A673 (cell line): ENCODE results near the gene CLDN20. TPM values are rescaled to one million over a fixed set of nuclear protein-coding genes. Genes with fewer than 3 reads are reported as not detected.

Source experiments
- BruUV-seq: library from RNA; stranded (reverse); fragments of 400-500 nt; replicated peaks from 2 replicates; lab custom pipeline; 2021; lab: Mats Ljungman, UMichigan
- CTCF ChIA-PET: fragments of 300-600 bp; sonication (Branson Sonifier 250); formaldehyde crosslinking; loops from one replicate; lab custom pipeline; 2022; ENCODE audit warnings: antibody characterized with exemption; lab: Charles Lee
- POLR2A ChIA-PET: fragments of 300-600 bp; sonication (Branson Sonifier 250); formaldehyde crosslinking; loops from one replicate; lab custom pipeline; 2022; ENCODE audit warnings: antibody characterized with exemption; ENCODE audit not compliant: low non-redundant PET; lab: Charles Lee
- DNase-seq: peaks from one replicate; pipeline ENCODE4 v3.0.0-alpha.2; 2015; ENCODE audit warnings: low spot score
- H3K27ac ChIP-seq: fragments of 200-600 bp; sonication (generic); 2 replicates; pipeline ENCODE4 v1.5.1; 2016; ENCODE audit warnings: mixed run types, low read depth, mild to moderate bottlenecking, mixed read lengths, antibody characterized with exemption, low read length; ENCODE audit not compliant: poor library complexity, severe bottlenecking
- H3K27me3 ChIP-seq: fragments of 200-600 bp; sonication (generic); replicated peaks from 2 replicates; pipeline ENCODE4 v1.6.1; 2017; ENCODE audit warnings: mixed run types, low read depth, mild to moderate bottlenecking, mixed read lengths, antibody characterized with exemption, low read length; ENCODE audit not compliant: insufficient read depth, poor library complexity
- H3K36me3 ChIP-seq: fragments of 200-600 bp; sonication (generic); 2 replicates; pipeline ENCODE4 v1.6.1; 2016; ENCODE audit warnings: mixed run types, mild to moderate bottlenecking, mixed read lengths, antibody characterized with exemption, low read length; ENCODE audit not compliant: insufficient read depth, poor library complexity, severe bottlenecking
- H3K4me1 ChIP-seq: fragments of 200-600 bp; sonication (generic); 2 replicates; pipeline ENCODE4 v1.6.1; 2017; ENCODE audit warnings: mixed run types, mild to moderate bottlenecking, mixed read lengths, antibody characterized with exemption, low read length; ENCODE audit not compliant: insufficient read depth, poor library complexity, severe bottlenecking
- H3K4me3 ChIP-seq: fragments of 200-600 bp; sonication (generic); 2 replicates; pipeline ENCODE4 v1.5.1; 2016; ENCODE audit warnings: low read depth, mixed run types, mild to moderate bottlenecking, mixed read lengths, low read length; ENCODE audit not compliant: poor library complexity, severe bottlenecking
- H3K9me3 ChIP-seq: fragments of 200-600 bp; sonication (generic); 2 replicates; pipeline ENCODE4 v1.6.1; 2016; ENCODE audit warnings: mixed run types, low read depth, mild to moderate bottlenecking, mixed read lengths, antibody characterized with exemption, low read length; ENCODE audit not compliant: poor library complexity, severe bottlenecking
- EZH2 ChIP-seq: fragments of 200-600 bp; sonication (generic); IDR thresholded peaks from 2 replicates; pipeline ENCODE4 v1.6.1; 2017; ENCODE audit warnings: borderline replicate concordance, low read depth, mild to moderate bottlenecking, mixed read lengths, antibody characterized with exemption, low read length; ENCODE audit not compliant: poor library complexity, severe bottlenecking
- intact Hi-C: fragments of 100-400 bp; cut with micrococcal nuclease; formaldehyde crosslinking; loops from one replicate; pipeline ENCODE4 v1.10.0; 2022; ENCODE audit not compliant: unreplicated experiment
- total RNA-seq: library from RNA; stranded (reverse); gene quantifications from 2 replicates; pipeline ENCODE4 v1.2.3, GENCODE V29; 2021
- TF ChIP-seq, protein P1 (sequence below): fragments of 300-800, 200-600 bp; sonication (generic); conservative IDR thresholded peaks from 2 replicates; pipeline ENCODE4 v1.5.1; 2017; ENCODE audit warnings: low read depth, mild to moderate bottlenecking, antibody characterized with exemption, low read length, moderate library complexity, mixed read lengths

Gene CLDN20
- total RNA-seq, 1 experiment from 2014 or later, result not detected

DNA sequence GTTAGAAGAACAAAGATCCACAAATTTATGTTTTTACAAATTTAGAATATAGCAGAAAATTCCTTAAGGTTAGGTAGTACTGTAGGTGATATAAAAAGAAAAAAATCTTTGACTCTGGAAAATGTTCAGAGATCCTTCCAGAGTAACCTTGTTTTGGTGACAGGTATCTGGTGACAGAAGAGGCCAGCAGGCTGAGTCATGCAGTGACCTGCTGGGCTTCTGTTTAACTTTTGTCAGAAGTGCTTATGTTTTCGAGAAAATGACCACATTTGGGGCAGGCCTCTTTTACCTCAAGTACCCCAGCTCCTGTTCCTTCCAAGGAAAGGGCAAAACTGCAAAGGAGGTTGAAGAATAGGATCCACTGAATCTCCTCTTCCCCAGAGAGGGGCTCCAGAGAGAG lies 10.5 kb upstream of the CLDN20 start:
- no peaks in the 10 kb centered on the region for H3K4me1 ChIP-seq
- intact Hi-C loops, result no loop called here
- H3K27ac ChIP-seq, result no peak overlapping the region
- no peaks in the 10 kb centered on the region for H3K27me3 ChIP-seq
- H3K4me3 ChIP-seq, result no peak overlapping the region
- TF ChIP-seq EZH2, result no peak
- TF ChIP-seq, protein P1, sequence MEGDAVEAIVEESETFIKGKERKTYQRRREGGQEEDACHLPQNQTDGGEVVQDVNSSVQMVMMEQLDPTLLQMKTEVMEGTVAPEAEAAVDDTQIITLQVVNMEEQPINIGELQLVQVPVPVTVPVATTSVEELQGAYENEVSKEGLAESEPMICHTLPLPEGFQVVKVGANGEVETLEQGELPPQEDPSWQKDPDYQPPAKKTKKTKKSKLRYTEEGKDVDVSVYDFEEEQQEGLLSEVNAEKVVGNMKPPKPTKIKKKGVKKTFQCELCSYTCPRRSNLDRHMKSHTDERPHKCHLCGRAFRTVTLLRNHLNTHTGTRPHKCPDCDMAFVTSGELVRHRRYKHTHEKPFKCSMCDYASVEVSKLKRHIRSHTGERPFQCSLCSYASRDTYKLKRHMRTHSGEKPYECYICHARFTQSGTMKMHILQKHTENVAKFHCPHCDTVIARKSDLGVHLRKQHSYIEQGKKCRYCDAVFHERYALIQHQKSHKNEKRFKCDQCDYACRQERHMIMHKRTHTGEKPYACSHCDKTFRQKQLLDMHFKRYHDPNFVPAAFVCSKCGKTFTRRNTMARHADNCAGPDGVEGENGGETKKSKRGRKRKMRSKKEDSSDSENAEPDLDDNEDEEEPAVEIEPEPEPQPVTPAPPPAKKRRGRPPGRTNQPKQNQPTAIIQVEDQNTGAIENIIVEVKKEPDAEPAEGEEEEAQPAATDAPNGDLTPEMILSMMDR, result no peak
- DNase-seq, result no peak
- POLR2A ChIA-PET, result no interaction called here
- H3K9me3 ChIP-seq, result no peaks in the 10 kb centered on the region
- H3K36me3 ChIP-seq, result peaks cover 33% of the 10 kb centered on the region
- CTCF ChIA-PET, result no interaction called here
- no TSS peak for BruUV-seq

DNA sequence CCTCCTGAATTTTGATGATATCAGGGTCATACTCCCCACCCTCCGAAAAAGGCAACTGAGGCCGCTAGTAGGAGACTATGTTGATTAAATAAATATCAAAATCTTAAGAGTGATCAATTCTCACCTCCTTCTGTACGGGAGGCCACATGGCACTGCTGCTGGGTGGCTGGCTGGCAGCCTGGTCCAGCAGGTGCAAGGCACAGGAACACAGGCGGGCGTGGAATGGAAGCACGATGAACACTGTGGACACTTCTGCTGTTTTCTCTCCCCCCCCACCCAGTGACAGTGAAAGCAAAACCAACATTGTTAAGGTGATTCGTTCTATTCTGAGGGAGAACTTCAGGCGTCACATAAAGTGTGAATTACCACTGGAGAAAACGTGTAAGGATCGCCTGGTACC lies 9.7 kb upstream of the CLDN20 start:
- Histone ChIP-seq H3K27ac (no peak overlapping the region), H3K4me3 (no peak overlapping the region), H3K4me1 (no peaks in the 10 kb centered on the region), H3K27me3 (no peaks in the 10 kb centered on the region), H3K9me3 (no peaks in the 10 kb centered on the region), H3K36me3 (peaks cover 40% of the 10 kb centered on the region)
- ChIA-PET POLR2A (no interaction called here), CTCF (no interaction called here)
- TF ChIP-seq, protein P1, result no peak
- no peak for TF ChIP-seq EZH2
- intact Hi-C loops, result no loop called here
- no TSS peak for BruUV-seq
- no peak for DNase-seq

DNA sequence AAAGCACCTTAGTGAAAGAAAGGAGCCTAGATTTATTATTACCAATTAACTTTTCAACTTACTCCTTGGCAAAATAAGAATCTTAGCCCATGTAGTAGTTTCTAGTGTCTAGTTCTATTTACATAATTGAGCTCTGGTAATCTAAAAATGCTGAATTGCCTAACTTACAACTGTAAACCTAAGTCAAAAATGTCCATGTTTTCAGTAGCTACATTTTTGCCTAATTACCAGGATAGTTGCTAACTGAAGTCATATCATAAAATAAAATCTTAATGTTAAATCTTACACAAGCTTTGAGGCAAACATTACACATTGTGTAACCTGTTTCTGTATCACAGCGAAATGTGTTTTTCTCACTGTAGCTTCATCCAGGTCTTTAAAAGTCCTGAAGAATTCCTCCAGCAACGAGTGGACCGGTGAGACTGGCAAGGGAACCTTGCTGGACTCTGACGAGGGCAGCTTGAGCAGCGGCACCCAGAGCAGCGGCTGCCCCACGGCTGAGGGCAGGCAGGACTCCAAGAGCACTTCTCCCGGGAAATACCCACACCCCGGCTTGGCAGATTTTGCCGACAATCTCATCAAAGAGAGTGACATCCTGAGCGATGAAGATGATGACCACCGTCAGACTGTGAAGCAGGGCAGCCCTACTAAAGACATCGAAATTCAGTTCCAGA lies 7.6 kb upstream of the CLDN20 start:
- ChIA-PET POLR2A (no interaction called here), CTCF (no interaction called here)
- no peak overlapping the region for H3K27ac ChIP-seq
- no peaks in the 10 kb centered on the region for H3K27me3 ChIP-seq
- intact Hi-C loops, result no loop called here
- TF ChIP-seq EZH2, result no peak
- TF ChIP-seq, protein P1, result no peak
- H3K4me3 ChIP-seq, result no peak overlapping the region
- no peaks in the 10 kb centered on the region for H3K9me3 ChIP-seq
- no peak for DNase-seq
- peaks cover 6% of the 10 kb centered on the region for H3K4me1 ChIP-seq
- no TSS peak for BruUV-seq
- peaks cover 45% of the 10 kb centered on the region for H3K36me3 ChIP-seq
